ENCODE data around the gene AOPEP.

- TF ChIP-seq, protein P1, sequence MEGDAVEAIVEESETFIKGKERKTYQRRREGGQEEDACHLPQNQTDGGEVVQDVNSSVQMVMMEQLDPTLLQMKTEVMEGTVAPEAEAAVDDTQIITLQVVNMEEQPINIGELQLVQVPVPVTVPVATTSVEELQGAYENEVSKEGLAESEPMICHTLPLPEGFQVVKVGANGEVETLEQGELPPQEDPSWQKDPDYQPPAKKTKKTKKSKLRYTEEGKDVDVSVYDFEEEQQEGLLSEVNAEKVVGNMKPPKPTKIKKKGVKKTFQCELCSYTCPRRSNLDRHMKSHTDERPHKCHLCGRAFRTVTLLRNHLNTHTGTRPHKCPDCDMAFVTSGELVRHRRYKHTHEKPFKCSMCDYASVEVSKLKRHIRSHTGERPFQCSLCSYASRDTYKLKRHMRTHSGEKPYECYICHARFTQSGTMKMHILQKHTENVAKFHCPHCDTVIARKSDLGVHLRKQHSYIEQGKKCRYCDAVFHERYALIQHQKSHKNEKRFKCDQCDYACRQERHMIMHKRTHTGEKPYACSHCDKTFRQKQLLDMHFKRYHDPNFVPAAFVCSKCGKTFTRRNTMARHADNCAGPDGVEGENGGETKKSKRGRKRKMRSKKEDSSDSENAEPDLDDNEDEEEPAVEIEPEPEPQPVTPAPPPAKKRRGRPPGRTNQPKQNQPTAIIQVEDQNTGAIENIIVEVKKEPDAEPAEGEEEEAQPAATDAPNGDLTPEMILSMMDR (IDR thresholded peaks at IDR 0.05; ENCODE audit: low read depth, low read length, poor library complexity, severe bottlenecking) = no peak
- TF ChIP-seq EZH2phosphoT487 (IDR thresholded peaks at IDR 0.05; ENCODE audit: borderline replicate concordance, low read length) = no peak
Measured at GRCh38 chr9:94796687-94797086, 70.2 kb downstream of the AOPEP start.

Data from DOHH2 (cell line).